ENCODE data around the gene C1QTNF8. TPM values are rescaled to one million over a fixed set of nuclear protein-coding genes. Genes with fewer than 3 reads are reported as not detected.

The C1QTNF8 gene
- total and polyA plus RNA-seq, 4 experiments from 2014 or later, result not detected

DNA sequence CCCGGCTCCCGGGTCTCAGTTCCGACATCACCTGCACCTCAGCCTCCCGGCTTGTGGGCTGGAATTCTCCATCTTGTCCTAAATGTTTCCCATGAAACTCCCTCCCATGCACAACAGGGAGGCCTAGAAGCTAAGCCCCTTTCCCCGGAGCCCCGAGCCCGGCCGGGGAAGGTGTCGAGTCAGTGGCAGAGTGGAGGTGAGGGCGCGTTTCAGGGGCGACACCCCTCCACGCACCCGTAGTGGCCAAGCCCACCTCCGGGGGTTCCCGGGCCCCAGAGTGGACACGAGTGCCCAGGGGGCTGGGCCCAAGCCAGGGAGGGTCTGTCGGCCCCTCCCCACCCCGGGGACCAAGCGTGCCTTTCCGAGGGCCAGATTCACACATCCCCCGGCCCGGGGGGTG, 25.0 kb upstream of the C1QTNF8 start:
- Mint-ChIP-seq H3K9me3 (no peaks in the 10 kb centered on the region), H3K4me1 (no peaks in the 10 kb centered on the region), H3K27ac (no peak overlapping the region), H3K36me3 (no peaks in the 10 kb centered on the region), H3K27me3 (no peaks in the 10 kb centered on the region), H3K4me3 (no peak overlapping the region)
- no peaks in the 10 kb centered on the region for H3K36me3 ChIP-seq (ENCODE audit: insufficient read depth, low read length)
- no peaks in the 10 kb centered on the region for H3K9me3 ChIP-seq (ENCODE audit: control insufficient read depth in 1 of 2, low read length in 2 of 2)
- H3K27ac ChIP-seq (ENCODE audit: low read depth, low read length), result no peak overlapping the region
- ChIA-PET CTCF (ENCODE audit: partially characterized antibody) (no interaction called here), POLR2A (ENCODE audit: partially characterized antibody) (no interaction called here)
- H3K4me1 ChIP-seq (ENCODE audit: insufficient read depth, low read length), result no peaks in the 10 kb centered on the region
- no peak for DNase-seq
- no peak overlapping the region for H3K4me3 ChIP-seq (ENCODE audit: low read length in 2 of 2)
- no peaks in the 10 kb centered on the region for H3K27me3 ChIP-seq (ENCODE audit: insufficient read depth, low read length)
- intact Hi-C loops (cut with micrococcal nuclease), result no loop called here

DNA sequence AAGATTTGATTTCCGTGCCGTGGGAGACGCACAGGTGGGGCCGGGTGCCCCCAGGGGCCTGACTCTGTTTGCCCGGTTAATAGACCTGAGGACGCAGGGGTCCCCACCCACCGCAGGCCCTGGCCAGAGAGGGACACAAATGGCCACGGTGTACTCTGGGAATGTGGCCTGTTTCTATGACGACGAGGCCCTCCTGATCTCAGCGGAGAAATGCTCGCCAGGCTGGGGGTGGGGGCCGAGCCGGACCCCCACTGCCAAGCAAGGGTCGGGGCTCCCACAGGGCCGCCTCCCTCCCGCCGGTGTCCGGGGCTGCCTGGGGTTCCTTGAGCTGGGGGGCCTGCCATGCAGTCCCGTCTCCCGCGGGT, 24.5 kb upstream of the C1QTNF8 start:
- H3K27ac Mint-ChIP-seq, result no peak overlapping the region
- ChIA-PET POLR2A (ENCODE audit: partially characterized antibody) (no interaction called here), CTCF (ENCODE audit: partially characterized antibody) (no interaction called here)
- Histone ChIP-seq H3K4me3 (ENCODE audit: low read length in 2 of 2) (no peak overlapping the region), H3K27me3 (ENCODE audit: insufficient read depth, low read length) (no peaks in the 10 kb centered on the region), H3K36me3 (ENCODE audit: insufficient read depth, low read length) (no peaks in the 10 kb centered on the region), H3K9me3 (ENCODE audit: control insufficient read depth in 1 of 2, low read length in 2 of 2) (no peaks in the 10 kb centered on the region), H3K27ac (ENCODE audit: low read depth, low read length) (no peak overlapping the region), H3K4me1 (ENCODE audit: insufficient read depth, low read length) (no peaks in the 10 kb centered on the region)
- H3K27me3 Mint-ChIP-seq, result no peaks in the 10 kb centered on the region
- no peaks in the 10 kb centered on the region for H3K36me3 Mint-ChIP-seq
- H3K4me3 Mint-ChIP-seq, result no peak overlapping the region
- intact Hi-C loops (cut with micrococcal nuclease), result no loop called here
- DNase-seq, result no peak
- H3K9me3 Mint-ChIP-seq, result no peaks in the 10 kb centered on the region
- no peaks in the 10 kb centered on the region for H3K4me1 Mint-ChIP-seq

GRCh38 chr16:1119766-1120576, 23.9 kb upstream of the C1QTNF8 start:
- ChIA-PET CTCF (ENCODE audit: partially characterized antibody) (no interaction called here), POLR2A (ENCODE audit: partially characterized antibody) (no interaction called here)
- Mint-ChIP-seq H3K4me1 (no peaks in the 10 kb centered on the region), H3K9me3 (no peaks in the 10 kb centered on the region), H3K27ac (no peak overlapping the region), H3K4me3 (no peak overlapping the region), H3K36me3 (no peaks in the 10 kb centered on the region), H3K27me3 (no peaks in the 10 kb centered on the region)
- H3K4me1 ChIP-seq (ENCODE audit: insufficient read depth, low read length), result no peaks in the 10 kb centered on the region
- H3K27ac ChIP-seq (ENCODE audit: low read depth, low read length), result no peak overlapping the region
- DNase-seq, result no peak
- intact Hi-C loops (cut with micrococcal nuclease), result no loop called here
- H3K27me3 ChIP-seq (ENCODE audit: insufficient read depth, low read length), result no peaks in the 10 kb centered on the region
- H3K9me3 ChIP-seq (ENCODE audit: control insufficient read depth in 1 of 2, low read length in 2 of 2), result no peaks in the 10 kb centered on the region
- H3K36me3 ChIP-seq (ENCODE audit: insufficient read depth, low read length), result no peaks in the 10 kb centered on the region
- H3K4me3 ChIP-seq (ENCODE audit: low read length in 2 of 2), result no peak overlapping the region

GRCh38 chr16:1119129-1119528, 23.1 kb upstream of the C1QTNF8 start:
- Mint-ChIP-seq H3K4me1 (no peaks in the 10 kb centered on the region), H3K4me3 (no peak overlapping the region), H3K27ac (no peak overlapping the region), H3K36me3 (no peaks in the 10 kb centered on the region), H3K9me3 (no peaks in the 10 kb centered on the region), H3K27me3 (no peaks in the 10 kb centered on the region)
- DNase-seq, result no peak
- no peak overlapping the region for H3K4me3 ChIP-seq (ENCODE audit: low read length in 2 of 2)
- no peaks in the 10 kb centered on the region for H3K9me3 ChIP-seq (ENCODE audit: control insufficient read depth in 1 of 2, low read length in 2 of 2)
- no peak overlapping the region for H3K27ac ChIP-seq (ENCODE audit: low read depth, low read length)
- H3K4me1 ChIP-seq (ENCODE audit: insufficient read depth, low read length), result no peaks in the 10 kb centered on the region
- ChIA-PET CTCF (ENCODE audit: partially characterized antibody) (no interaction called here), POLR2A (ENCODE audit: partially characterized antibody) (no interaction called here)
- no peaks in the 10 kb centered on the region for H3K27me3 ChIP-seq (ENCODE audit: insufficient read depth, low read length)
- no peaks in the 10 kb centered on the region for H3K36me3 ChIP-seq (ENCODE audit: insufficient read depth, low read length)
- intact Hi-C loops (cut with micrococcal nuclease), result no loop called here

- Histone ChIP-seq H3K27ac (ENCODE audit: low read depth, low read length) (no peak overlapping the region), H3K27me3 (ENCODE audit: insufficient read depth, low read length) (no peaks in the 10 kb centered on the region), H3K36me3 (ENCODE audit: insufficient read depth, low read length) (no peaks in the 10 kb centered on the region), H3K4me1 (ENCODE audit: insufficient read depth, low read length) (no peaks in the 10 kb centered on the region), H3K4me3 (ENCODE audit: low read length in 2 of 2) (no peak overlapping the region), H3K9me3 (ENCODE audit: control insufficient read depth in 1 of 2, low read length in 2 of 2) (no peaks in the 10 kb centered on the region)
- Mint-ChIP-seq H3K4me1 (no peaks in the 10 kb centered on the region), H3K9me3 (no peaks in the 10 kb centered on the region), H3K4me3 (no peak overlapping the region), H3K36me3 (no peaks in the 10 kb centered on the region), H3K27ac (no peak overlapping the region), H3K27me3 (no peaks in the 10 kb centered on the region)
- ChIA-PET POLR2A (ENCODE audit: partially characterized antibody) (no interaction called here), CTCF (ENCODE audit: partially characterized antibody) (no interaction called here)
- intact Hi-C loops (cut with micrococcal nuclease), result no loop called here
- DNase-seq, result no peak
Observed at GRCh38 chr16:1117926-1118325, 21.9 kb upstream of the C1QTNF8 start.

GRCh38 chr16:1117176-1117900, 21.3 kb upstream of the C1QTNF8 start:
- Histone ChIP-seq H3K27ac (ENCODE audit: low read depth, low read length) (no peak overlapping the region), H3K9me3 (ENCODE audit: control insufficient read depth in 1 of 2, low read length in 2 of 2) (no peaks in the 10 kb centered on the region), H3K4me3 (ENCODE audit: low read length in 2 of 2) (no peak overlapping the region), H3K36me3 (ENCODE audit: insufficient read depth, low read length) (no peaks in the 10 kb centered on the region), H3K4me1 (ENCODE audit: insufficient read depth, low read length) (no peaks in the 10 kb centered on the region), H3K27me3 (ENCODE audit: insufficient read depth, low read length) (no peaks in the 10 kb centered on the region)
- DNase-seq, result no peak
- POLR2A ChIA-PET (ENCODE audit: partially characterized antibody), result no interaction called here
- Mint-ChIP-seq H3K4me1 (no peaks in the 10 kb centered on the region), H3K27ac (no peak overlapping the region), H3K4me3 (no peak overlapping the region), H3K27me3 (no peaks in the 10 kb centered on the region), H3K9me3 (no peaks in the 10 kb centered on the region), H3K36me3 (no peaks in the 10 kb centered on the region)
- intact Hi-C loops (cut with micrococcal nuclease), result no loop called here
- CTCF ChIA-PET (ENCODE audit: partially characterized antibody), result no interaction called here

DNA sequence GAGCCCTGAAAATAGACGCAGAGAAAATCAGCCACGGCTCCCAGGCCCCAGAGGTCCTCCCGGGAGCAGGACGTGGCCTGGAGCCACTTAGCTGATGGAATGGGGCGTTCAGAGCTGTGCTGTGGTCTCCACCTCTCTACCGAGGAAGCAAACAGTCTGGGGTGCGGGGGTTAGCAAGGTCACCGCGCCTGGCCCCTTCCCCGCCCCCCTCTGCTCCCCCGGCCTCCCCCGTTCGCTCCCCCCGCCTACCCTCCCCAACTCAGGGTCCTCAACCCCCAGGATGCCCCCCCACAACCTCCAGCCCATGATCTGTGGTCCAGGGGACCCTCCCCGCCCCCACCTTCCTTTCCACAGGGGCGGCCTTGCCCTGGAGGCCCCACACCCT, 20.6 kb upstream of the C1QTNF8 start:
- H3K27me3 Mint-ChIP-seq, result no peaks in the 10 kb centered on the region
- no peaks in the 10 kb centered on the region for H3K9me3 Mint-ChIP-seq

More for the DNA sequence above, 20.6 kb upstream of the C1QTNF8 start:
- ChIA-PET CTCF (ENCODE audit: partially characterized antibody) (no interaction called here), POLR2A (ENCODE audit: partially characterized antibody) (no interaction called here)
- Histone ChIP-seq H3K27ac (ENCODE audit: low read depth, low read length) (no peak overlapping the region), H3K9me3 (ENCODE audit: control insufficient read depth in 1 of 2, low read length in 2 of 2) (no peaks in the 10 kb centered on the region), H3K27me3 (ENCODE audit: insufficient read depth, low read length) (no peaks in the 10 kb centered on the region), H3K4me3 (ENCODE audit: low read length in 2 of 2) (no peak overlapping the region), H3K36me3 (ENCODE audit: insufficient read depth, low read length) (no peaks in the 10 kb centered on the region), H3K4me1 (ENCODE audit: insufficient read depth, low read length) (no peaks in the 10 kb centered on the region)
- Mint-ChIP-seq H3K4me3 (no peak overlapping the region), H3K4me1 (no peaks in the 10 kb centered on the region), H3K36me3 (no peaks in the 10 kb centered on the region), H3K27ac (no peak overlapping the region)
- DNase-seq, result no peak
- intact Hi-C loops (cut with micrococcal nuclease), result no loop called here
